Esophagus squamous epithelium (tissue), 5 donors: ENCODE results near the gene GREB1L. TPM values are rescaled to one million over a fixed set of nuclear protein-coding genes. Genes with fewer than 3 reads are reported as not detected.

ENCODE experiments used
- DNase-seq: peaks from one replicate; lab custom pipeline; 2025; lab: John Stamatoyannopoulos, UW
- H3K27ac ChIP-seq, 4 donors: fragments of 200-600 bp; sonication (generic); one replicate each; pipeline ENCODE4 v1.5.1; 2016 to 2019; ENCODE audit warnings: mild to moderate bottlenecking in 1 of 4
- H3K27me3 ChIP-seq, 4 donors: fragments of 200-600 bp; sonication (generic); 1 replicate in 3 of 4; 2 replicates in 1 of 4; pipeline versions ENCODE4 v1.5.1 to v1.6.0; 2017 to 2021; ENCODE audit warnings: antibody characterized with exemption in 1 of 4
- H3K36me3 ChIP-seq, 3 donors: fragments of 200-600 bp; sonication (generic); one replicate each; pipeline ENCODE4 v1.5.1; 2016 to 2019
- H3K4me1 ChIP-seq, 3 donors: fragments of 200-600 bp; sonication (generic); one replicate each; pipeline ENCODE4 v1.5.1; 2017 to 2019
- H3K4me3 ChIP-seq, 4 donors: fragments of 200-600 bp; sonication (generic); 1 replicate in 3 of 4; 2 replicates in 1 of 4; pipeline ENCODE4 v1.5.1; 2016 to 2019; ENCODE audit warnings: mild to moderate bottlenecking in 2 of 4, moderate library complexity in 1 of 4
- H3K9me3 ChIP-seq, 3 donors: fragments of 200-600 bp; sonication (generic); one replicate each; pipeline ENCODE4 v1.5.1; 2016 to 2019
- CTCF ChIP-seq, 6 experiments: fragments of 450-650 bp in 4 of 6; fragments of 200-600 bp in 2 of 6; sonication (generic) in 2 of 6; IDR thresholded peaks; one replicate each; pipeline ENCODE4 v1.5.1; 2016 to 2019; ENCODE audit warnings: antibody characterized with exemption in 6 of 6, mild to moderate bottlenecking in 4 of 6, moderate library complexity in 4 of 6
- POLR2A ChIP-seq, 4 donors: fragments of 450-650 bp; IDR thresholded peaks; one replicate each; pipeline ENCODE4 v1.6.1; 2017; ENCODE audit warnings: antibody characterized with exemption in 4 of 4, mild to moderate bottlenecking in 4 of 4, moderate library complexity in 3 of 4
- WGBS, 2 donors: methylation state at CpG; one replicate each; pipeline ENCODE4 v1.1.5; 2018; 5-methylcytosine and 5-hydroxymethylcytosine counted together
- intact Hi-C: fragments of 100-400 bp; cut with DNase I; formaldehyde crosslinking; loops from one replicate; pipeline ENCODE4 v1.15.0; 2022
- total RNA-seq, 4 donors: library from RNA; depleted of rRNA; stranded (reverse); fragments of >200 nt; gene quantifications; one replicate each; pipeline ENCODE4 v1.1.0, GENCODE V29; 2016
- donor health status: DM: yes; HTN: yes; CAD: no.

Gene GREB1L
- total RNA-seq, 4 donors from 2014 or later = 0.12 to 0.95 (median 0.66) TPM; not detected in 1

GRCh38 chr18:21454725-21455124 is 212.7 kb downstream of the GREB1L start:
- Histone ChIP-seq H3K36me3 (no peaks in the 10 kb centered on the region), H3K27ac (no peak overlapping the region), H3K4me1 (no peaks in the 10 kb centered on the region), H3K4me3 (no peak overlapping the region), H3K27me3 (no peaks in the 10 kb centered on the region), H3K9me3 (no peaks in the 10 kb centered on the region)
- intact Hi-C loops = no loop called here
- TF ChIP-seq CTCF (IDR thresholded peaks at IDR 0.05) (no peak), POLR2A (IDR thresholded peaks at IDR 0.05) (no peak)
- DNase-seq = no peak
- 65 to 74% methylated on average over 5 of the region's 5 CpGs for WGBS, 2 donors

- intact Hi-C loops = no loop called here
- Histone ChIP-seq H3K9me3 (no peaks in the 10 kb centered on the region), H3K36me3 (no peaks in the 10 kb centered on the region), H3K27me3 (peaks cover 0 to 5% (median 0%) of the 10 kb centered on the region in 4 donors), H3K4me3 (no peak overlapping the region), H3K27ac (no peak overlapping the region), H3K4me1 (no peaks in the 10 kb centered on the region)
- TF ChIP-seq CTCF (IDR thresholded peaks at IDR 0.05) (no peak), POLR2A (IDR thresholded peaks at IDR 0.05) (no peak)
- no peak for DNase-seq
- 84 to 88% methylated on average over 5 of the region's 5 CpGs for WGBS, 2 donors
Observed at GRCh38 chr18:21456428-21457178, 214.6 kb downstream of the GREB1L start.

DNA sequence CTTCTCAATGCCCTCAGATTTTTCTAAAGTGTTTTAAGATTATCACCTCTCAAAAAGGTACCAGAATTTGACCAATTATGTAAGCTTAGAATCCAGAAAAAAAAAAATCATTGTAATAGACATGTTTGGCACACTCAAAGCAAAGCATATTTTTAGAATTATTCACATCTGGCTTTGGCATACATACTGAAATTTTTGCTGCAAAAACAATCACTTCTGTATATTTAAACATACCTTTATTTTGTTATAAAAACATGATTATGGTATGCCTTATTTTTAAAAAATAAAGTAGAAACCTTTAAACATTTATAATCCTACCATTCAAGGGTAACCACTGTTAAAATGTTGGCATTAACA is 215.1 kb downstream of the GREB1L start:
- Histone ChIP-seq H3K27ac (no peak overlapping the region), H3K4me3 (no peak overlapping the region), H3K4me1 (no peaks in the 10 kb centered on the region), H3K9me3 (no peaks in the 10 kb centered on the region), H3K27me3 (peaks cover 0 to 6% (median 0%) of the 10 kb centered on the region in 4 donors), H3K36me3 (no peaks in the 10 kb centered on the region)
- no peak for DNase-seq
- intact Hi-C loops = no loop called here
- no peak for TF ChIP-seq POLR2A (IDR thresholded peaks at IDR 0.05)

- Histone ChIP-seq H3K36me3 (no peaks in the 10 kb centered on the region), H3K9me3 (no peaks in the 10 kb centered on the region), H3K4me3 (no peak overlapping the region), H3K4me1 (no peaks in the 10 kb centered on the region), H3K27me3 (peaks cover 0 to 6% (median 0%) of the 10 kb centered on the region in 4 donors), H3K27ac (peak overlapping the region in 1 of 4 donors; percentile 29)
- WGBS, 2 donors = 17 to 43% methylated on average over 1 of the region's 1 CpG
- DNase-seq = no peak
- TF ChIP-seq POLR2A (IDR thresholded peaks at IDR 0.05) = no peak
- no peak for TF ChIP-seq CTCF (IDR thresholded peaks at IDR 0.05)
- intact Hi-C loops = no loop called here
Observed at GRCh38 chr18:21458310-21458709, 216.3 kb downstream of the GREB1L start.

DNA sequence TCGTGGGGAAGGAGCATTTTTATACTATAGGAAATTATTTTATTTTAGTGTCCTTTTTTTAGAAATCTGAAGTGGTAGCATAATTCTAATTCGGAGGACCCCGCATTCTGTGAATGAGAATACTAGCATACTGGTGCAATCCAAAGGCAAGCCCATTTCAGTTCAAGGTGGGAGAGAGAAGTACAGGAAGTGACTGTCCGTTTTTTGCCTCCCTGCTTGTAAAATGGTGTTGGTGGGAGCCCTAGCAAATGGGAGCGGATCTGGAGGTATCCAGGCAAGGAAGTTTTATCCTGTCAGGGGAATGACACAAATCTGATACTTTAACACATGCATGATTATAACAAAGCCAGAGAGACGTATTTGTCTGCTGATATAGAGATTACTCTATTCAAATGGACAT is 216.8 kb downstream of the GREB1L start:
- WGBS, 2 donors = 70 to 73% methylated on average over 6 of the region's 6 CpGs
- H3K36me3 ChIP-seq = no peaks in the 10 kb centered on the region

More for the DNA sequence above, 216.8 kb downstream of the GREB1L start:
- Histone ChIP-seq H3K4me3 (no peak overlapping the region), H3K9me3 (no peaks in the 10 kb centered on the region), H3K27me3 (peaks cover 0 to 9% (median 0%) of the 10 kb centered on the region in 4 donors), H3K4me1 (no peaks in the 10 kb centered on the region), H3K27ac (peak overlapping the region in 1 of 4 donors; percentile 29)
- intact Hi-C loops = no loop called here
- TF ChIP-seq CTCF (IDR thresholded peaks at IDR 0.05) (no peak), POLR2A (IDR thresholded peaks at IDR 0.05) (no peak)
- DNase-seq = no peak
